Keratinocyte (primary cell): Measurements from ENCODE around the gene JSRP1. TPM values are rescaled to one million over a fixed set of nuclear protein-coding genes. Genes with fewer than 3 reads are reported as not detected.

Experiments used
- DNase-seq: peaks from one replicate; pipeline ENCODE4 v3.0.0-alpha.2; 2011; ENCODE audit warnings: low read depth, missing footprints, low spot score
- FAIRE-seq: peaks from 2 replicates; lab custom pipeline; 2011; peaks lifted over from hg19 to GRCh38; lab: Jason Lieb, UNC
- H2AFZ ChIP-seq: 2 replicates; pipeline ENCODE4 v1.6.0; 2012; ENCODE audit warnings: low read length, control low read depth, inconsistent platforms; ENCODE audit not compliant: control insufficient read depth
- H3K27ac ChIP-seq: 2 replicates; pipeline ENCODE4 v1.5.1; 2011; ENCODE audit warnings: low read length; ENCODE audit not compliant: control insufficient read depth, insufficient read depth
- H3K27me3 ChIP-seq: 3 replicates; pipeline ENCODE4 v1.6.0; 2011; ENCODE audit warnings: low read length; ENCODE audit not compliant: control insufficient read depth, insufficient read depth; ENCODE audit errors: extremely low read depth
- H3K36me3 ChIP-seq, 2 experiments: 2 replicates in 1 of 2; 3 replicates in 1 of 2; pipeline ENCODE4 v1.5.1; 2011; ENCODE audit warnings: low read length in 2 of 2, mild to moderate bottlenecking in 1 of 2; ENCODE audit not compliant: control insufficient read depth in 2 of 2, insufficient read depth in 2 of 2; ENCODE audit errors: extremely low read depth in 1 of 2
- H3K4me1 ChIP-seq: 3 replicates; pipeline ENCODE4 v1.5.1; 2011; ENCODE audit warnings: low read length; ENCODE audit not compliant: control insufficient read depth, insufficient read depth; ENCODE audit errors: extremely low read depth
- H3K4me2 ChIP-seq: 3 replicates; pipeline ENCODE4 v1.6.0; 2011; ENCODE audit warnings: low read depth, low read length; ENCODE audit not compliant: control insufficient read depth, insufficient read depth; ENCODE audit errors: extremely low read depth
- H3K4me3 ChIP-seq, 3 experiments: fragments of 200-600 bp in 1 of 3; sonication (generic) in 1 of 3; 2 replicates in 2 of 3; 3 replicates in 1 of 3; pipeline ENCODE4 v1.5.1; 2011 to 2016; ENCODE audit warnings: low read length in 3 of 3, mild to moderate bottlenecking in 3 of 3, control low read depth in 2 of 3, inconsistent platforms in 1 of 3, low read depth in 1 of 3, mixed read lengths in 1 of 3, mixed run types in 1 of 3, moderate library complexity in 1 of 3; ENCODE audit not compliant: control insufficient read depth in 2 of 3, insufficient read depth in 2 of 3; ENCODE audit errors: extremely low read depth in 1 of 3
- H3K79me2 ChIP-seq: 2 replicates; pipeline ENCODE4 v1.6.0; 2012; ENCODE audit warnings: low read length; ENCODE audit not compliant: control insufficient read depth, insufficient read depth
- H3K9ac ChIP-seq: 3 replicates; pipeline ENCODE4 v1.6.0; 2011; ENCODE audit warnings: low read length; ENCODE audit not compliant: control insufficient read depth, insufficient read depth; ENCODE audit errors: extremely low read depth
- H3K9me1 ChIP-seq: 3 replicates; pipeline ENCODE4 v1.6.0; 2011; ENCODE audit warnings: low read length; ENCODE audit not compliant: control insufficient read depth, insufficient read depth; ENCODE audit errors: extremely low read depth
- H3K9me3 ChIP-seq: 2 replicates; pipeline ENCODE4 v1.5.1; 2012; ENCODE audit warnings: low read depth, low read length; ENCODE audit not compliant: control insufficient read depth
- H4K20me1 ChIP-seq: 3 replicates; pipeline ENCODE4 v1.6.0; 2011; ENCODE audit warnings: low read length; ENCODE audit not compliant: control insufficient read depth, insufficient read depth; ENCODE audit errors: extremely low read depth
- CTCF ChIP-seq, 3 experiments: IDR thresholded peaks in 1 of 3; conservative IDR thresholded peaks in 1 of 3; optimal IDR thresholded peaks in 1 of 3; 2 replicates in 2 of 3; 3 replicates in 1 of 3; pipeline versions ENCODE3 to v1.5.1; 2011; ENCODE audit warnings: low read length in 3 of 3, mild to moderate bottlenecking in 3 of 3, moderate library complexity in 2 of 3, control low read depth in 1 of 3, inconsistent platforms in 1 of 3; ENCODE audit not compliant: insufficient read depth in 2 of 3; ENCODE audit errors: extremely low read depth in 1 of 3
- EZH2 ChIP-seq: IDR thresholded peaks from one replicate; pipeline ENCODE4 v1.6.1; 2012; ENCODE audit warnings: inconsistent platforms, mild to moderate bottlenecking, low read length, moderate library complexity
- dilution Hi-C: fragments of 300-500 bp; cut with MboI; formaldehyde crosslinking; loops from one replicate; pipeline ENCODE4 v1.7.0; 2020; ENCODE audit warnings: low sequenced_read_pairs; ENCODE audit not compliant: extremely low pct_ligation_motif_present
- polyA plus RNA-seq, 5 experiments: library from polyadenylated mRNA; depleted of rRNA in 3 of 5; stranded (reverse) in 3 of 5; stranded (forward) in 1 of 5; unstranded in 1 of 5; fragments of >200 nt; gene quantifications; 1 replicate in 1 of 5; 2 replicates in 3 of 5; 3 replicates in 1 of 5; pipeline versions ENCODE4 v1.2.1 to v1.2.3, GENCODE V29; 2011 to 2012; ENCODE audit warnings: missing spikeins in 2 of 5, low read depth in 1 of 5, low replicate concordance in 1 of 5

The JSRP1 gene
- polyA plus RNA-seq, 1 donor (not counting 4 experiments of a cell fraction or from before 2014, with no cell fraction given), result not detected

GRCh38 chr19:2230033-2230531 is 26.1 kb downstream of the JSRP1 start:
- Histone ChIP-seq H3K79me2 (peaks cover 25% of the 10 kb centered on the region), H3K9me1 (no peaks in the 10 kb centered on the region), H3K36me3 (peaks cover 25 to 41% of the 10 kb centered on the region in 2 experiments), H4K20me1 (peaks cover 7% of the 10 kb centered on the region), H3K9ac (no peak overlapping the region), H3K9me3 (no peaks in the 10 kb centered on the region), H2AFZ (no peak overlapping the region), H3K4me3 (no peak overlapping the region), H3K27me3 (no peaks in the 10 kb centered on the region), H3K4me1 (peaks cover 4% of the 10 kb centered on the region), H3K27ac (no peak overlapping the region), H3K4me2 (no peak overlapping the region)
- TF ChIP-seq EZH2 (no peak), CTCF (optimal IDR thresholded peaks at IDR 0.05 in 1 of 3, IDR thresholded peaks at IDR 0.05 in 1 of 3, conservative IDR thresholded peaks at IDR 0.05 in 1 of 3; ENCODE audit: extremely low read depth in 1 of 3, insufficient read depth in 2 of 3, low read length in 3 of 3) (no peak)
- dilution Hi-C loops, result no loop called here
- DNase-seq (no peak), FAIRE-seq (no peak)

- Histone ChIP-seq H3K9ac (no peak overlapping the region), H3K4me3 (no peak overlapping the region), H3K9me3 (no peaks in the 10 kb centered on the region), H3K9me1 (no peaks in the 10 kb centered on the region), H3K27me3 (no peaks in the 10 kb centered on the region), H3K79me2 (peaks cover 18% of the 10 kb centered on the region), H3K36me3 (peaks cover 26 to 41% of the 10 kb centered on the region in 2 experiments), H3K4me1 (no peaks in the 10 kb centered on the region), H3K27ac (no peak overlapping the region), H4K20me1 (peaks cover 7% of the 10 kb centered on the region), H2AFZ (no peak overlapping the region), H3K4me2 (no peak overlapping the region)
- dilution Hi-C loops, result no loop called here
- TF ChIP-seq CTCF (optimal IDR thresholded peaks at IDR 0.05 in 1 of 3, IDR thresholded peaks at IDR 0.05 in 1 of 3, conservative IDR thresholded peaks at IDR 0.05 in 1 of 3; ENCODE audit: extremely low read depth in 1 of 3, insufficient read depth in 2 of 3, low read length in 3 of 3), result no peak
- no peak for TF ChIP-seq EZH2
- DNase-seq (no peak), FAIRE-seq (no peak)
Measured at GRCh38 chr19:2229103-2230032, 26.8 kb downstream of the JSRP1 start.
